ENCODE measurements around the gene NCF4.

- TF ChIP-seq ZNF324 (tag by site-specific recombination; IDR thresholded peaks at IDR 0.05) (no peak), ZNF501 (tag by site-specific recombination; IDR thresholded peaks at IDR 0.05) (no peak), CTCF (tag by site-specific recombination; IDR thresholded peaks at IDR 0.05) (no peak), ZNF792 (tag by site-specific recombination; IDR thresholded peaks at IDR 0.05) (no peak), ZNF692 (tag by site-specific recombination; IDR thresholded peaks at IDR 0.05) (no peak), MEIS1 (CRISPR knock-in tag; IDR thresholded peaks at IDR 0.05; ENCODE audit: borderline replicate concordance) (no peak), ZNF280D (tag by site-specific recombination; IDR thresholded peaks at IDR 0.05) (no peak), REST (tag by site-specific recombination; IDR thresholded peaks at IDR 0.05) (no peak), HOXC10 (CRISPR knock-in tag; IDR thresholded peaks at IDR 0.05) (no peak), ZNF133 (tag by site-specific recombination; IDR thresholded peaks at IDR 0.05) (no peak), ZNF354C (tag by site-specific recombination; IDR thresholded peaks at IDR 0.05; ENCODE audit: borderline replicate concordance, low read depth) (no peak), GLI4 (tag by site-specific recombination; IDR thresholded peaks at IDR 0.05) (no peak), TSHZ1 (tag by site-specific recombination; IDR thresholded peaks at IDR 0.05; ENCODE audit: borderline replicate concordance) (no peak), ZNF843 (tag by site-specific recombination; IDR thresholded peaks at IDR 0.05) (no peak)
Measured at GRCh38 chr22:36884349-36885158, 23.7 kb downstream of the NCF4 start.

Data from HEK293 (cell line).